Transverse colon (tissue), 4 donors: ENCODE measurements around the gene DNAJA4. TPM values are rescaled to one million over a fixed set of nuclear protein-coding genes. Genes with fewer than 3 reads are reported as not detected.
A peak's percentile ranks its signal among the peaks of the same experiment; 100 is the strongest.

Experiments used
- DNase-seq: peaks from one replicate; pipeline ENCODE4 v3.0.0-alpha.2; 2019
- H3K27ac ChIP-seq, 4 donors: fragments of 200-600 bp; sonication (generic); 2 replicates each; pipeline ENCODE4 v1.5.1; 2016 to 2018; ENCODE audit warnings: inconsistent platforms in 4 of 4
- H3K27me3 ChIP-seq: fragments of 200-600 bp; sonication (generic); 2 replicates; pipeline ENCODE4 v1.5.1; 2017; ENCODE audit warnings: inconsistent platforms
- H3K36me3 ChIP-seq, 4 donors: fragments of 200-600 bp; sonication (generic); 2 replicates each; pipeline ENCODE4 v1.5.1; 2017 to 2019; ENCODE audit warnings: inconsistent platforms in 4 of 4
- H3K4me1 ChIP-seq, 4 donors: fragments of 200-600 bp; sonication (generic); 2 replicates each; pipeline ENCODE4 v1.5.1; 2017 to 2020; ENCODE audit warnings: inconsistent platforms in 4 of 4
- H3K4me3 ChIP-seq, 4 donors: fragments of 200-600 bp; sonication (generic); 1 replicate in 1 of 4; 2 replicates in 3 of 4; pipeline versions ENCODE4 v1.5.1 to v1.6.1; 2017 to 2019; ENCODE audit warnings: inconsistent platforms in 4 of 4
- H3K9me3 ChIP-seq, 2 donors: fragments of 200-600 bp; sonication (generic); 2 replicates each; pipeline ENCODE4 v1.5.1; 2017 to 2019; ENCODE audit warnings: inconsistent platforms in 2 of 2
- EP300 ChIP-seq: sonication (generic); formaldehyde crosslinking; IDR thresholded peaks from one replicate; pipeline ENCODE4 v1.6.1; 2017; ENCODE audit warnings: antibody characterized with exemption, low read depth
- POLR2A ChIP-seq: fragments of 450-650 bp; IDR thresholded peaks from one replicate; pipeline ENCODE4 v1.6.1; 2016; ENCODE audit warnings: antibody characterized with exemption, mild to moderate bottlenecking, moderate library complexity
- POLR2AphosphoS5 ChIP-seq, 3 donors: sonication (generic); formaldehyde crosslinking; IDR thresholded peaks; one replicate each; pipeline ENCODE4 v1.6.1; 2016; ENCODE audit warnings: antibody characterized with exemption in 3 of 3
- WGBS, 2 donors: methylation state at CpG; one replicate each; pipeline ENCODE4 v1.1.5; 2018; ENCODE audit warnings: low coverage in 1 of 2; 5-methylcytosine and 5-hydroxymethylcytosine counted together
- in situ Hi-C, 4 donors: fragments of 200-750 bp; cut with MboI; loops; one replicate each; pipeline versions ENCODE4 v1.15.0 to v1.15.1; 2017; ENCODE audit warnings: low sequenced_read_pairs in 3 of 4, low pct_ligation_motif_present in 1 of 4, low pct_unique_long_range_greater_than_20kb in 1 of 4
- intact Hi-C: fragments of 100-400 bp; cut with DNase I; formaldehyde crosslinking; loops from one replicate; pipeline ENCODE4 v1.15.1; 2023; ENCODE audit warnings: low total_unique reads
- total RNA-seq, 4 donors: library from RNA; depleted of rRNA; stranded (reverse); fragments of >200 nt; gene quantifications; one replicate each; pipeline ENCODE4 v1.1.0, GENCODE V29; 2016
- TF ChIP-seq, protein P1 (sequence below), 5 experiments: fragments of 200-600 bp in 3 of 5; fragments of 450-650 bp in 2 of 5; sonication (generic) in 3 of 5; IDR thresholded peaks; 1 replicate in 2 of 5; 2 replicates in 3 of 5; pipeline ENCODE4 v1.5.1; 2016 to 2017; ENCODE audit warnings: antibody characterized with exemption in 5 of 5, inconsistent platforms in 3 of 5, mild to moderate bottlenecking in 2 of 5, moderate library complexity in 1 of 5

The DNAJA4 gene
- total RNA-seq, 4 donors from 2014 or later, result 34.9 to 69.9 (median 42.5) TPM

DNA sequence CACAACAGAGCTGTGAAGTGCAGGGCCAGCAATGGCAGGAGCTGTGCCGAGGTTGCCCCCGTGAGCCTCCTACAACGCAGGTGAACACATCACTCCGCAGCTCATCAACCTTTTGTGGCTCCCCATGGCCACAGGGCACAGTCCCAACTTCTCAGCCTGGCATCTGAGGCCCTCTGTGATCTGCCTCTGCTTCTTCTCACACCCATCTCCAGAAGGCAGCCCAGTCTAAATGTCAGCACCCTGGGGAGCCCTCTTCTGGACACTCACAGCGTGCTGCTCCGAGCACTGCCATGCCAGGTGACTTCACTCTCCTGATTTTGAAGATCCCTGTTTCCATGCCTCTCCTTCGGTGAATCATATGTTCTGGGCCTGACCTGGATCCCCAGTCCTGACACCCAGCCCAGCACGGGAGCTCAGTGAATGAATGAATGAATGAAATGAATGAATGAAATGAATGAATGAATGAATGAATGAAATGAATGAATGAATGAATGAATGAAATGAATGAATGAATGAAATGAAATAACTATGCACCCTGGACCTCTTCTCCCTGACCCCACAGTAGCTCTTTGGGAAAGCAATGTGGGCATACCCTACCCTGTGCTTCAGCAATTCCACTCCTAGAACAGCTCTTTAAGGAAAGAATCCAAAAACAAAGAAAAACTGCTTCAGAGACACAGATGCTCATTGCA lies 52.9 kb downstream of the DNAJA4 start:
- in situ Hi-C loops, result loop anchor here (10.0 kb wide), 2 partner anchors 98 to 108 kb away; no protein-coding TSS in a partner anchor
- Histone ChIP-seq H3K9me3 (no peaks in the 10 kb centered on the region), H3K27ac (peak overlapping the region; percentile 76 to 86 (median 77)), H3K27me3 (no peaks in the 10 kb centered on the region), H3K4me3 (no peak overlapping the region), H3K4me1 (peaks cover 3 to 19% (median 10%) of the 10 kb centered on the region in 4 donors), H3K36me3 (no peaks in the 10 kb centered on the region)
- WGBS, 2 donors, result 65 to 83% methylated on average over 2 to 8 of the region's 8 CpGs
- TF ChIP-seq EP300, result no peak
- TF ChIP-seq POLR2AphosphoS5 (IDR thresholded peaks at IDR 0.05), result no peak
- TF ChIP-seq, protein P1, sequence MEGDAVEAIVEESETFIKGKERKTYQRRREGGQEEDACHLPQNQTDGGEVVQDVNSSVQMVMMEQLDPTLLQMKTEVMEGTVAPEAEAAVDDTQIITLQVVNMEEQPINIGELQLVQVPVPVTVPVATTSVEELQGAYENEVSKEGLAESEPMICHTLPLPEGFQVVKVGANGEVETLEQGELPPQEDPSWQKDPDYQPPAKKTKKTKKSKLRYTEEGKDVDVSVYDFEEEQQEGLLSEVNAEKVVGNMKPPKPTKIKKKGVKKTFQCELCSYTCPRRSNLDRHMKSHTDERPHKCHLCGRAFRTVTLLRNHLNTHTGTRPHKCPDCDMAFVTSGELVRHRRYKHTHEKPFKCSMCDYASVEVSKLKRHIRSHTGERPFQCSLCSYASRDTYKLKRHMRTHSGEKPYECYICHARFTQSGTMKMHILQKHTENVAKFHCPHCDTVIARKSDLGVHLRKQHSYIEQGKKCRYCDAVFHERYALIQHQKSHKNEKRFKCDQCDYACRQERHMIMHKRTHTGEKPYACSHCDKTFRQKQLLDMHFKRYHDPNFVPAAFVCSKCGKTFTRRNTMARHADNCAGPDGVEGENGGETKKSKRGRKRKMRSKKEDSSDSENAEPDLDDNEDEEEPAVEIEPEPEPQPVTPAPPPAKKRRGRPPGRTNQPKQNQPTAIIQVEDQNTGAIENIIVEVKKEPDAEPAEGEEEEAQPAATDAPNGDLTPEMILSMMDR (IDR thresholded peaks at IDR 0.05), result peak in 4 of 5 experiments; percentile 14 to 39 (median 24)
- TF ChIP-seq POLR2A, result no peak
- intact Hi-C loops, result no loop called here
- peak; percentile 56 for DNase-seq

DNA sequence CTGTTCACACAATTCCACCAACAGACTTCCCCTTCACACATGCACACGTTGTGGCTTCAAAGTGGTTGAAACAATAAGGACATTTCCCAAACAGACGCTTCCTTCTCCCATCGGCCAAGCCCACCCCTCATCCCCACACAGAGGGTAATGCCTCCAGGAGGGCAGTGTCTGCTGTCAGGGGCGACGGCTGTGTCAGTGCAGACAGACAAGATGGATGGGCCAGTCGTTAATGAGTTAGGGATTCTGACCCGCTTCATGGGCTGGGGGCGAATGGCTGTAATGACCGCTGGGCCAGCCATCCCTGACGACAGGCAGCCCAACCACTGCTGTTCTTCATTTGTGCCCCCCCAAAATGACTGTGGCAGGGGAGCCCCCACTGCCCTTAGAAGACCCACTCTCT lies 55.2 kb downstream of the DNAJA4 start:
- peaks cover 3 to 19% (median 10%) of the 10 kb centered on the region in 4 donors for H3K4me1 ChIP-seq
- no peak for TF ChIP-seq EP300
- no peak for TF ChIP-seq POLR2A
- H3K27me3 ChIP-seq, result no peaks in the 10 kb centered on the region
- H3K36me3 ChIP-seq, result no peaks in the 10 kb centered on the region
- intact Hi-C loops (no loop called here), in situ Hi-C loops (loop anchor here (10.0 kb wide), 2 partner anchors 95 to 105 kb away; no protein-coding TSS in a partner anchor)
- no peaks in the 10 kb centered on the region for H3K9me3 ChIP-seq
- no peak overlapping the region for H3K27ac ChIP-seq
- no peak overlapping the region for H3K4me3 ChIP-seq
- DNase-seq, result no peak
- WGBS, 2 donors, result 85% methylated on average over 10 of the region's 10 CpGs; no CpG with 5 or more reads in 1 of the 2 donors

DNA sequence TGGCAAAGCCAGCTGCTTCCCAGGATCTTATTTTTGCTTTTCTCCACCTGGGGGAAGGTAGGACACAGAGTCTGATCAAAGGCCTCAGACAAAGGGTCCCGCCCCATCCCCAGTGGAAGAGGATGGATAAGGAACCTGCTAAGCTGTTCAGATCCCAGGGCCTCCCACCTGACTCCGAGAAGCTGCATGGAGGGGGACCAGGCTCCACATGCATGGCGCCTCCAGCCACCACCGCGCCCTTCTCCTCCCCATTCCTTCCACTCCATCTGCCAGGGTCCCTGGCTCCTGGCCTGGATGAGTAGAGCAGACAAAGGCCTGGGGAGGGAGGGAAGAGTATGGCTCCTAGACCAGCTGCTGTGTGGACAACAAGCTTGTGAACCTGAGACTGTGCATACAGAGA lies 55.8 kb downstream of the DNAJA4 start:
- Histone ChIP-seq H3K9me3 (no peaks in the 10 kb centered on the region), H3K4me1 (peaks cover 3 to 19% (median 10%) of the 10 kb centered on the region in 4 donors), H3K36me3 (no peaks in the 10 kb centered on the region), H3K27ac (no peak overlapping the region), H3K27me3 (no peaks in the 10 kb centered on the region), H3K4me3 (no peak overlapping the region)
- no peak for DNase-seq
- 90% methylated on average over 5 of the region's 5 CpGs; no CpG with 5 or more reads in 1 of the 2 donors for WGBS, 2 donors
- TF ChIP-seq POLR2A (no peak), POLR2AphosphoS5 (IDR thresholded peaks at IDR 0.05) (no peak), EP300 (no peak)
- TF ChIP-seq, protein P1 (IDR thresholded peaks at IDR 0.05), result no peak
- in situ Hi-C loops, result no loop called here
- intact Hi-C loops, result no loop called here

DNA sequence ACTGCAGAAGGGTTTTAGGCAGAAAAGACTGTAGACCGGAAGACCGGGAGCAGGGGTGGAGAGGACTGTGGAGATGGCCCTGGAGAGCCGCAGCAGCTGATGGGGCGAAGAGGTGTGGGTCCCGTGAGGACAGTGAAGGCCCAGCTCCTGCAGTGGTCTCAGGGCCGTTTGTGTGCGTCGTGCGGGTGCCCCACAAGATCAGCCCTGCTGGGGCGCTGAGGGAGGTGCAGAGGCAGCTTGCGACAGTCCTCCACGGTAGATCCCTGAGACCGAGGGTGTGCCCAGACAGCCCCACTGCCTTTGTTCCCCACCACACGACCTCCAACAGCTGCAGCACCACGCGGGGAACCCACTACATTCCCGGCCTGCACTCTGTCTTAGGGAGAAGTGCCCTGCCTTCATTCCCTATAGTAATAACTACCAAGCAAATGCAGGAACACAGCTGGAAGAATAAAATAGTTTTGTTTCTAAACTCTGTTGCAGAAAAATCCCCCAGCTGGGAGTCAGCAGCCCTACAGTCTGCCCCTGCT lies 56.7 kb downstream of the DNAJA4 start:
- no peaks in the 10 kb centered on the region for H3K27me3 ChIP-seq
- 80% methylated on average over 17 of the region's 17 CpGs; no CpG with 5 or more reads in 1 of the 2 donors for WGBS, 2 donors
- H3K36me3 ChIP-seq, result no peaks in the 10 kb centered on the region
- no peak overlapping the region for H3K4me3 ChIP-seq
- TF ChIP-seq POLR2AphosphoS5 (IDR thresholded peaks at IDR 0.05), result no peak
- TF ChIP-seq, protein P1 (IDR thresholded peaks at IDR 0.05), result no peak
- TF ChIP-seq POLR2A, result no peak
- TF ChIP-seq EP300, result no peak
- H3K9me3 ChIP-seq, result no peaks in the 10 kb centered on the region
- intact Hi-C loops, result no loop called here
- in situ Hi-C loops, result no loop called here
- DNase-seq, result no peak
- peaks cover 0 to 12% (median 7%) of the 10 kb centered on the region in 4 donors for H3K4me1 ChIP-seq
- H3K27ac ChIP-seq, result no peak overlapping the region
